ENCODE data around the gene HCK. TPM values are rescaled to one million over a fixed set of nuclear protein-coding genes. Genes with fewer than 3 reads are reported as not detected.
"Not testable (repeated sequence)": the region's sequence is repeated elsewhere in the genome, so short reads cannot be mapped to it uniquely, and the experiment has no call there.

Gene HCK
- polyA plus RNA-seq, 2 of the 4 experiments (the other 2 are of a cell fraction) = 0.06 TPM; not detected in 1

DNA sequence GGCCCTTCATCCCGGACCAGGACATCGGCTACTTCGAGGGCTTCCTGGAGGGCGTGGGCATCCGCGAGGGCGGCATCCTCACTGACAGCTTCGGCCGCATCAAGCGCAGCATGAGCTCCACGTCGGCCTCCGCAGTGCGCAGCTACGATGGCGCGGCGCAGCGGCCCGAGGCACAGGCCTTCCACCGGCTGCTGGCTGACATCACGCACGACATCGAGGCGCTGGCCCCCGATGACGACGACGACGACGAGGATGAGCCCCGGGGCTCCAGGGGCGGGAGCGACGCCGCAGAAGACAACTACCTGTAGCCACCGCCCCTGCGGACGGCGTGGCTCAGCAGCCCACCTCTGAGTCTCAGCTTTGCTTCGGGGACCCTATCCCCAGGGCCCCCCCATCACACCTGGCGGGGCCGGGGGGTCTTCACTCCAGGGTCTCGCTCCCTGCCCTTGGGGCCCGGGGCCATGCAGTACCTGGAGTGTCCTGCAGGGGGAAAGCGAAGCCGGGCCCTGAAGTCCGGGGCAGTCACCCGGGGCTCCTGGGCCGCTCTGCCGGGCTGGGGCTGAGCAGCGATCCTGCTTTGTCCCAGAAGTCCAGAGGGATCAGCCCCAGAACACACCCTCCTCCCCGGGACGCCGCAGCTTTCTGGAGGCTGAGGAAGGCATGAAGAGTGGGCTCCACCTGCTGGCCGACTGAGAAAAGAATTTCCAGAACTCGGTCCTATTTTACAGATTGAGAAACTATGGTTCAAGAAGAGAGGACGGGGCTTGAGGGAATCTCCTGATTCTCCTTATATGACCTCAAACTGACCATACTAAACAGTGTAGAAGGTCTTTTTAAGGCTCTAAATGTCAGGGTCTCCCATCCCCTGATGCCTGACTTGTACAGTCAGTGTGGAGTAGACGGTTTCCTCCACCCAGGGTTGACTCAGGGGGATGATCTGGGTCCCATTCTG, 20.8 kb upstream of the HCK start (continued):
- TF ChIP-seq ELK1 (IDR thresholded peaks at IDR 0.05; ENCODE audit: low read depth, low read length) (no peak), MYC (IDR thresholded peaks at IDR 0.05; ENCODE audit: borderline replicate concordance, low read length) (no peak), ZFP36 (IDR thresholded peaks at IDR 0.05; ENCODE audit: borderline replicate concordance, partially characterized antibody) (no peak), SREBF2 (IDR thresholded peaks at IDR 0.05) (no peak), BHLHE40 (IDR thresholded peaks at IDR 0.05; ENCODE audit: low read depth, low read length) (no peak), EP300 (IDR thresholded peaks at IDR 0.05) (no peak), EHF (CRISPR knock-in tag; IDR thresholded peaks at IDR 0.05) (no peak), NPAS2 (CRISPR knock-in tag; IDR thresholded peaks at IDR 0.05; ENCODE audit: borderline replicate concordance) (no peak), FOXS1 (CRISPR knock-in tag; IDR thresholded peaks at IDR 0.05) (no peak), CBX8 (IDR thresholded peaks at IDR 0.05) (no peak), RAD21 (conservative IDR thresholded peaks at IDR 0.05 in 1 of 2, IDR thresholded peaks at IDR 0.05 in 1 of 2) (peak; percentile 88 to 90), JUNB (IDR thresholded peaks at IDR 0.05) (no peak), SMC3 (IDR thresholded peaks at IDR 0.05) (peak; percentile 95), TFCP2L1 (CRISPR knock-in tag; IDR thresholded peaks at IDR 0.05) (no peak), E2F6 (IDR thresholded peaks at IDR 0.05; ENCODE audit: borderline replicate concordance, low read depth) (0 out of 2 replicates have a peak, but pooled peaks have one; percentile 20), HOXA7 (CRISPR knock-in tag; IDR thresholded peaks at IDR 0.05) (no peak)
- TF ChIP-seq, protein P1, sequence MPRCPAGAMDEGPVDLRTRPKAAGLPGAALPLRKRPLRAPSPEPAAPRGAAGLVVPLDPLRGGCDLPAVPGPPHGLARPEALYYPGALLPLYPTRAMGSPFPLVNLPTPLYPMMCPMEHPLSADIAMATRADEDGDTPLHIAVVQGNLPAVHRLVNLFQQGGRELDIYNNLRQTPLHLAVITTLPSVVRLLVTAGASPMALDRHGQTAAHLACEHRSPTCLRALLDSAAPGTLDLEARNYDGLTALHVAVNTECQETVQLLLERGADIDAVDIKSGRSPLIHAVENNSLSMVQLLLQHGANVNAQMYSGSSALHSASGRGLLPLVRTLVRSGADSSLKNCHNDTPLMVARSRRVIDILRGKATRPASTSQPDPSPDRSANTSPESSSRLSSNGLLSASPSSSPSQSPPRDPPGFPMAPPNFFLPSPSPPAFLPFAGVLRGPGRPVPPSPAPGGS (IDR thresholded peaks at IDR 0.05) = no peak
- TF ChIP-seq, protein P2, sequence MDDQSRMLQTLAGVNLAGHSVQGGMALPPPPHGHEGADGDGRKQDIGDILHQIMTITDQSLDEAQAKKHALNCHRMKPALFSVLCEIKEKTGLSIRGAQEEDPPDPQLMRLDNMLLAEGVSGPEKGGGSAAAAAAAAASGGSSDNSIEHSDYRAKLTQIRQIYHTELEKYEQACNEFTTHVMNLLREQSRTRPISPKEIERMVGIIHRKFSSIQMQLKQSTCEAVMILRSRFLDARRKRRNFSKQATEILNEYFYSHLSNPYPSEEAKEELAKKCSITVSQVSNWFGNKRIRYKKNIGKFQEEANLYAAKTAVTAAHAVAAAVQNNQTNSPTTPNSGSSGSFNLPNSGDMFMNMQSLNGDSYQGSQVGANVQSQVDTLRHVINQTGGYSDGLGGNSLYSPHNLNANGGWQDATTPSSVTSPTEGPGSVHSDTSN (IDR thresholded peaks at IDR 0.05) = no peak

DNA sequence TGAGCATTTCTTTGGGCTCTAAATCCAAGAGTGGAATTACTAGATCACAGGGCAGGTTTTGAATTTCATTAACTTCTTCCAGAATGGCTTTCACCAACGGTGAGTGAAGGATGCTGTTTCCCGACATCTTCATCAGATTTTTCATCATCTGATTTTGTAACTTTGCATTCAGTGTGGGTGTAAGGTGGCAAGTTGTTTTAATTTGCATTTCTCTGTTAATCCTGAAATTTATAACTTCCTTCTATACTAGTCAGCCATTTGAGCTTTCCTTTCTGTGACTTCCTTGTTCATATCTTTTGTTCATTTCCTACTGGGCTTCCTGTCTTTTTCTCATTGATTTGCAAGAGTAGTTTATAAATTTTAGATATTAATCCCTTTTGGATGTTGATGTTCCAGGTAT, 18.7 kb upstream of the HCK start:
- CTCF ChIA-PET = interaction anchor here (1.0 to 10.4 kb wide), 10 partner anchors 9 to 217 kb away, joined by 3 to 193 read pairs (median 4); partner anchors contain the start of gene PDRG1
- WGBS (ENCODE audit: missing lambda C conversion rate) = 24% methylated on average over 2 of the region's 2 CpGs
- FAIRE-seq = no peak

GRCh38 chr20:32033721-32034120, 18.3 kb upstream of the HCK start:
- H3K27ac ChIP-seq; FAIRE-seq; H3K4me2 ChIP-seq; H3K9me3 ChIP-seq; POLR2A ChIA-PET; DNase-seq (ENCODE audit: low read depth in 1 of 2, low spot score in 1 of 2); ATAC-seq; H3K4me3 ChIP-seq: not testable (repeated sequence)
- CTCF ChIA-PET = interaction anchor here (1.0 to 10.4 kb wide), 12 partner anchors 8 to 217 kb away, joined by 3 to 193 read pairs (median 7); partner anchors contain the start of gene PDRG1
- 38% methylated on average over 3 of the region's 3 CpGs for WGBS (ENCODE audit: missing lambda C conversion rate)
- peaks cover 16% of the 10 kb centered on the region; the same call in 2 of the 3 replicates for H3K4me1 ChIP-seq

More for the DNA sequence above, 18.7 kb upstream of the HCK start:
- TF ChIP-seq POLR2AphosphoS2 (conservative IDR thresholded peaks at IDR 0.05; ENCODE audit: low read length) (no peak), CHD2 (IDR thresholded peaks at IDR 0.05; ENCODE audit: low read length, partially characterized antibody) (no peak), RAD21 (conservative IDR thresholded peaks at IDR 0.05 in 1 of 2, IDR thresholded peaks at IDR 0.05 in 1 of 2) (no peak), CHD4 (IDR thresholded peaks at IDR 0.05; ENCODE audit: borderline replicate concordance) (no peak), NFE2L2 (conservative IDR thresholded peaks at IDR 0.05; ENCODE audit: low read length) (no peak), ZSCAN20 (CRISPR knock-in tag; IDR thresholded peaks at IDR 0.05) (no peak), KDM5A (IDR thresholded peaks at IDR 0.05) (no peak), MAZ (IDR thresholded peaks at IDR 0.05; ENCODE audit: borderline replicate concordance, low read depth, low read length) (no peak), HDAC2 (IDR thresholded peaks at IDR 0.05) (no peak), ESRRA (IDR thresholded peaks at IDR 0.05; ENCODE audit: borderline replicate concordance, low read length) (no peak), RNF2 (IDR thresholded peaks at IDR 0.05; ENCODE audit: borderline replicate concordance, low read depth) (no peak), RFX5 (IDR thresholded peaks at IDR 0.05) (no peak), HOXB13 (CRISPR knock-in tag; IDR thresholded peaks at IDR 0.05; ENCODE audit: low read depth) (no peak), HOXA7 (CRISPR knock-in tag; IDR thresholded peaks at IDR 0.05) (no peak), FOXS1 (CRISPR knock-in tag; IDR thresholded peaks at IDR 0.05) (no peak)
- TF ChIP-seq, protein P2 (IDR thresholded peaks at IDR 0.05) = no peak
- Histone ChIP-seq H3K4me1 (peaks cover 16% of the 10 kb centered on the region; the same call in 2 of the 3 replicates), H3K4me3 (no peak overlapping the region), H3K4me2 (no peak overlapping the region), H3K9me3 (no peaks in the 10 kb centered on the region), H3K27ac (no peak overlapping the region)
- POLR2A ChIA-PET = no interaction called here
- ATAC-seq (no peak), DNase-seq (ENCODE audit: low read depth in 1 of 2, low spot score in 1 of 2) (no peak)
